HepG2 (cell line): ENCODE measurements around the gene NINJ2. TPM values are rescaled to one million over a fixed set of nuclear protein-coding genes. Genes with fewer than 3 reads are reported as not detected.

ENCODE experiments used
- ARHGAP35 ChIP-seq: sonication (generic); formaldehyde crosslinking; IDR thresholded peaks from 2 replicates; pipeline ENCODE4 v1.9.0; 2022; ENCODE audit warnings: mild to moderate bottlenecking, inconsistent platforms, moderate library complexity, missing genetic modification reagents, borderline replicate concordance
- CREBL2 ChIP-seq: sonication (generic); formaldehyde crosslinking; IDR thresholded peaks from 2 replicates; pipeline ENCODE4 v1.8.1; 2023; ENCODE audit warnings: missing genetic modification reagents, mild to moderate bottlenecking, borderline replicate concordance
- KAT8 ChIP-seq: IDR thresholded peaks from 2 replicates; pipeline ENCODE4 v1.6.1; 2016; ENCODE audit warnings: missing genetic modification reagents, missing compliant biosample characterization
- KDM6A ChIP-seq: IDR thresholded peaks from 2 replicates; pipeline ENCODE4 v1.6.1; 2016; ENCODE audit warnings: low read depth
- KLF15 ChIP-seq: sonication (generic); formaldehyde crosslinking; IDR thresholded peaks from 2 replicates; pipeline ENCODE4 v1.8.1; 2023; ENCODE audit warnings: borderline replicate concordance, mild to moderate bottlenecking, inconsistent platforms, missing genetic modification reagents, mixed read lengths
- LCORL ChIP-seq, 2 experiments: fragments of 450-650 bp in 1 of 2; sonication (generic) in 1 of 2; formaldehyde crosslinking in 1 of 2; IDR thresholded peaks; 2 replicates each; pipeline versions ENCODE4 v1.5.0 to v1.6.1; 2017 to 2020; ENCODE audit warnings: antibody characterized with exemption in 1 of 2, missing genetic modification reagents in 1 of 2
- MIER3 ChIP-seq: IDR thresholded peaks from 2 replicates; pipeline ENCODE4 v1.6.1; 2016; ENCODE audit warnings: missing compliant biosample characterization, borderline replicate concordance
- MYNN ChIP-seq: sonication (generic); formaldehyde crosslinking; IDR thresholded peaks from 2 replicates; pipeline ENCODE4 v1.4.0; 2020; ENCODE audit warnings: mild to moderate bottlenecking, low read depth, missing genetic modification reagents
- NFE2L1 ChIP-seq: sonication (generic); formaldehyde crosslinking; IDR thresholded peaks from 2 replicates; pipeline ENCODE4 v1.4.0; 2020; ENCODE audit warnings: missing genetic modification reagents, mild to moderate bottlenecking, borderline replicate concordance
- NR1H2 ChIP-seq: sonication (generic); formaldehyde crosslinking; IDR thresholded peaks from 2 replicates; pipeline ENCODE4 v1.8.1; 2022; ENCODE audit warnings: low read depth, missing genetic modification reagents, borderline replicate concordance
- PAWR ChIP-seq: sonication (generic); formaldehyde crosslinking; IDR thresholded peaks from 2 replicates; pipeline ENCODE4 v1.4.0; 2020; ENCODE audit warnings: missing genetic modification reagents, mild to moderate bottlenecking, borderline replicate concordance
- TBX3 ChIP-seq: fragments of 450-650 bp; IDR thresholded peaks from 2 replicates; pipeline ENCODE4 v1.6.1; 2017; ENCODE audit warnings: antibody characterized with exemption, mild to moderate bottlenecking, inconsistent platforms, borderline replicate concordance
- ZFAT ChIP-seq: sonication (generic); formaldehyde crosslinking; conservative IDR thresholded peaks from 2 replicates; pipeline ENCODE4 v1.8.1; 2023; ENCODE audit warnings: missing genetic modification reagents, inconsistent platforms
- ZFP90 ChIP-seq: sonication (generic); formaldehyde crosslinking; IDR thresholded peaks from 2 replicates; pipeline ENCODE4 v1.8.0; 2022; ENCODE audit warnings: missing genetic modification reagents, mild to moderate bottlenecking, inconsistent platforms, borderline replicate concordance
- ZKSCAN5 ChIP-seq: sonication (generic); formaldehyde crosslinking; IDR thresholded peaks from 2 replicates; pipeline ENCODE4 v1.5.1; 2020; ENCODE audit warnings: mild to moderate bottlenecking, missing genetic modification reagents
- ZNF253 ChIP-seq: sonication (generic); formaldehyde crosslinking; IDR thresholded peaks from 2 replicates; pipeline ENCODE4 v1.8.0; 2022; ENCODE audit warnings: mild to moderate bottlenecking, missing genetic modification reagents, borderline replicate concordance
- ZNF292 ChIP-seq: sonication (generic); formaldehyde crosslinking; IDR thresholded peaks from 2 replicates; pipeline ENCODE4 v1.8.1; 2022; ENCODE audit warnings: mild to moderate bottlenecking, low read depth, missing genetic modification reagents, borderline replicate concordance
- ZNF30 ChIP-seq: sonication (generic); formaldehyde crosslinking; IDR thresholded peaks from 2 replicates; pipeline ENCODE4 v1.5.0; 2020; ENCODE audit warnings: mild to moderate bottlenecking, missing genetic modification reagents
- ZNF446 ChIP-seq: sonication (generic); formaldehyde crosslinking; IDR thresholded peaks from 2 replicates; pipeline ENCODE4 v1.5.0; 2020; ENCODE audit warnings: mild to moderate bottlenecking, missing genetic modification reagents
- ZNF496 ChIP-seq: sonication (generic); formaldehyde crosslinking; IDR thresholded peaks from 2 replicates; pipeline ENCODE4 v1.8.1; 2023; ENCODE audit warnings: mild to moderate bottlenecking, moderate library complexity, missing genetic modification reagents; ENCODE audit not compliant: insufficient replicate concordance
- ZNF597 ChIP-seq: sonication (generic); formaldehyde crosslinking; IDR thresholded peaks from 2 replicates; pipeline ENCODE4 v1.5.0; 2020; ENCODE audit warnings: missing genetic modification reagents
- ZNF674 ChIP-seq: sonication (generic); formaldehyde crosslinking; IDR thresholded peaks from 2 replicates; pipeline ENCODE4 v1.5.0; 2020; ENCODE audit warnings: low read depth, mild to moderate bottlenecking, missing genetic modification reagents
- ZSCAN25 ChIP-seq: sonication (generic); formaldehyde crosslinking; IDR thresholded peaks from 2 replicates; pipeline ENCODE4 v1.8.0; 2022; ENCODE audit warnings: mild to moderate bottlenecking, missing genetic modification reagents
- ZXDC ChIP-seq: sonication (generic); formaldehyde crosslinking; IDR thresholded peaks from 2 replicates; pipeline ENCODE4 v1.5.0; 2020; ENCODE audit warnings: mild to moderate bottlenecking, missing genetic modification reagents
- polyA plus RNA-seq, 8 experiments: library from polyadenylated mRNA; depleted of rRNA in 3 of 8; stranded (reverse) in 7 of 8; unstranded in 1 of 8; fragments of >200 nt; fragmentation: Illumina TruSeq in 4 of 8; extraction: Trizol in 4 of 8; gene quantifications; 2 replicates each; pipeline versions ENCODE4 v1.2.1 to v1.2.3, GENCODE V29; 2011 to 2016; ENCODE audit warnings: low read depth in 4 of 8, missing spikeins in 1 of 8, mixed read lengths in 1 of 8; ENCODE audit not compliant: insufficient read depth in 1 of 8
- total RNA-seq, 5 experiments: library from RNA; depleted of rRNA; stranded (reverse); fragments of >200 nt; fragmentation: Illumina TruSeq; extraction: Trizol; gene quantifications; 2 replicates each; pipeline ENCODE4 v1.2.3, GENCODE V29; 2016; ENCODE audit warnings: low read depth in 1 of 5

NINJ2 gene
- total and polyA plus RNA-seq, 2 of the 13 experiments (the other 11 are each of a cell fraction or from before 2014, with no cell fraction given) = 0.62 to 3.8 TPM

GRCh38 chr12:646442-647384 lies 16.5 kb downstream of the NINJ2 start (continued):
- TF ChIP-seq ZXDC (CRISPR knock-in tag) = no peak
- no peak for TF ChIP-seq ZNF674 (CRISPR knock-in tag)
- no peak for TF ChIP-seq MYNN (CRISPR knock-in tag)
- no peak for TF ChIP-seq ZNF446 (CRISPR knock-in tag)
- TF ChIP-seq ZSCAN25 (CRISPR knock-in tag) = peak; percentile 89
- TF ChIP-seq ZFAT (CRISPR knock-in tag) = no peak
- TF ChIP-seq ZKSCAN5 (CRISPR knock-in tag) = 0 out of 2 replicates have a peak, but pooled peaks have one; percentile 50
- TF ChIP-seq ARHGAP35 = no peak
- TF ChIP-seq NR1H2 (CRISPR knock-in tag) = no peak
- no peak for TF ChIP-seq CREBL2 (CRISPR knock-in tag)
- TF ChIP-seq ZNF253 (CRISPR knock-in tag) = no peak
- TF ChIP-seq ZNF30 (CRISPR knock-in tag) = no peak
- peak; percentile 81 for TF ChIP-seq KAT8 (CRISPR knock-in tag)
- TF ChIP-seq ZFP90 (CRISPR knock-in tag) = 0 out of 2 replicates have a peak, but pooled peaks have one; percentile 14
- no peak for TF ChIP-seq PAWR
- TF ChIP-seq ZNF292 = peak; percentile 92; the same call in 1 of the 2 replicates
- TF ChIP-seq ZNF597 (CRISPR knock-in tag) = no peak
- TF ChIP-seq KLF15 (CRISPR knock-in tag) = no peak
- TF ChIP-seq MIER3 (CRISPR knock-in tag) = peak; percentile 83; the same call in 1 of the 2 replicates
- TF ChIP-seq LCORL (IDR thresholded peaks at IDR 0.05) = no peak
- peak; percentile 98 for TF ChIP-seq LCORL (CRISPR knock-in tag; IDR thresholded peaks at IDR 0.05)
- TF ChIP-seq KDM6A = peak; percentile 72
- no peak for TF ChIP-seq NFE2L1 (CRISPR knock-in tag)
- TF ChIP-seq TBX3 = no peak
- no peak for TF ChIP-seq ZNF496 (CRISPR knock-in tag)
